Neural cell (in vitro differentiated cells): Measurements from ENCODE around the gene MMAB.

Experiments used
- MXI1 ChIP-seq: fragments of 450-650 bp; conservative IDR thresholded peaks from 2 replicates; pipeline ENCODE4 v1.6.1; 2014; ENCODE audit warnings: antibody characterized with exemption, mild to moderate bottlenecking; ENCODE audit not compliant: poor library complexity, severe bottlenecking
- POLR2AphosphoS5 ChIP-seq: IDR thresholded peaks from 2 replicates; pipeline ENCODE4 v1.6.1; 2012
- TF ChIP-seq, protein P1 (sequence below): fragments of 450-650 bp; IDR thresholded peaks from 2 replicates; pipeline ENCODE4 v1.5.1; 2014; ENCODE audit warnings: antibody characterized with exemption, mild to moderate bottlenecking, moderate library complexity; ENCODE audit not compliant: poor library complexity, severe bottlenecking

DNA sequence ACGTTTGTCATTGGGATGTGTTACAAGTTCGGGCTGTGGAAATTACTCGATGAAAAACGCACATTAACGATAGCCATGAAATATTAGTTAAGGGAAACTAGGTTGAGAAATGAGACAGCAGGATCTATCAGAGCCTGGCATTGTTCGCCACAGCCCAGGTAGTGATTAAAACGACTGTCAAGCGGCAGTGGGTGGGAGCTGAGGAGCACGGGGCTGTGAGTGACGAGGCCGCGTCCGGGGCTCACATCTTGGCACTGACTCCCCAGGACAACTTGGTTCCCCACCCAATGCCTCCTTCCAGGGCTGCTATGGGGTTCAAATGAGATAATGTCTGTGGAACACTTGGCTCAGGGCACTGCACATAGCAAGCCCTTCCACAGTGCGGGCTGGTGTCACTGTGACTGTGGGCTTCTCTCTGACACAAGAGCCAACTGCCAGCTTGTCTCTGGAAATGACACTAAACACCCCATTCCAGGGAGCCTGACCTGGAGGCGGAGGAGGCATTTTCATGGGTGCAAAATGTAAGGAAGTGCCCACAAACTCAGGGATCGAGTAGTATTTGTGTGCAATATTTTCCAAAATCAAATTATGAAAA lies 19.3 kb downstream of the MMAB start:
- TF ChIP-seq, protein P1, sequence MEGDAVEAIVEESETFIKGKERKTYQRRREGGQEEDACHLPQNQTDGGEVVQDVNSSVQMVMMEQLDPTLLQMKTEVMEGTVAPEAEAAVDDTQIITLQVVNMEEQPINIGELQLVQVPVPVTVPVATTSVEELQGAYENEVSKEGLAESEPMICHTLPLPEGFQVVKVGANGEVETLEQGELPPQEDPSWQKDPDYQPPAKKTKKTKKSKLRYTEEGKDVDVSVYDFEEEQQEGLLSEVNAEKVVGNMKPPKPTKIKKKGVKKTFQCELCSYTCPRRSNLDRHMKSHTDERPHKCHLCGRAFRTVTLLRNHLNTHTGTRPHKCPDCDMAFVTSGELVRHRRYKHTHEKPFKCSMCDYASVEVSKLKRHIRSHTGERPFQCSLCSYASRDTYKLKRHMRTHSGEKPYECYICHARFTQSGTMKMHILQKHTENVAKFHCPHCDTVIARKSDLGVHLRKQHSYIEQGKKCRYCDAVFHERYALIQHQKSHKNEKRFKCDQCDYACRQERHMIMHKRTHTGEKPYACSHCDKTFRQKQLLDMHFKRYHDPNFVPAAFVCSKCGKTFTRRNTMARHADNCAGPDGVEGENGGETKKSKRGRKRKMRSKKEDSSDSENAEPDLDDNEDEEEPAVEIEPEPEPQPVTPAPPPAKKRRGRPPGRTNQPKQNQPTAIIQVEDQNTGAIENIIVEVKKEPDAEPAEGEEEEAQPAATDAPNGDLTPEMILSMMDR = no peak
- TF ChIP-seq POLR2AphosphoS5 (no peak), MXI1 (no peak)
